NCI-H2227 (cell line): ENCODE measurements around the gene KASH5.
"Not testable (repeated sequence)": the region's sequence is repeated elsewhere in the genome, so short reads cannot be mapped to it uniquely, and the experiment has no call there.

Source experiments
- DNase-seq: peaks from one replicate; lab custom pipeline; 2025; ENCODE audit not compliant: unreplicated experiment; lab: John Stamatoyannopoulos, UW

The KASH5 gene

DNA sequence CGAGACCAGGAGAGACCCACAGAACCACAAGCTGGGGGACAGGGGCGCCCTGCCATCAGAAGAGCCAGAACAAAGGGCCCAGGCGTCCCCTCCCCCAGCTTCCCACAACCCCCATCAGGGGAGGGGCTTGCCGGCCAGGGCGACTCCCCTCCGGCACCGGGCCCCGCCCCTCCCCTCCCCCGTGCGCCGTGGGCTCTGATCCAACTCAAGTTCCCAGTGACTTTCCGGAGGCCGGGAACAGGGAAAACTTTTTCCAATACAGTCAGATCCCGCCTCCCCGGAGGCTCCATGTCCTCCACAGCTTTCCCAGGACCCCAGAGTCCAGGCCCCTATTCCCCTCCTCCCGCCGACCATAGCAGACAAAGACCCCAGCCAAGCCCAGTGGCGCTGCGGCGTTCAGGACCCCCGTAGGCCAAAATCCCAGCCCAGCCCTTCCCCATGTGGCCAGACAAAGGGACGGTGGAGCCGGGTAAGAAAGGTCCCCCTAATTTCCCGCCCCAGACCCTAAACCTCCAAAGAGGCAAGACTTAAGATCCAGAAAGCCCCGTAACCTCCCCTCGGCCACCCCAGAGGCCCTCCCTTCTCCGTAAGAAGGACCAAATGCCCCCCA lies 26.5 kb upstream of the KASH5 start:
- peak; percentile 24 for DNase-seq

DNA sequence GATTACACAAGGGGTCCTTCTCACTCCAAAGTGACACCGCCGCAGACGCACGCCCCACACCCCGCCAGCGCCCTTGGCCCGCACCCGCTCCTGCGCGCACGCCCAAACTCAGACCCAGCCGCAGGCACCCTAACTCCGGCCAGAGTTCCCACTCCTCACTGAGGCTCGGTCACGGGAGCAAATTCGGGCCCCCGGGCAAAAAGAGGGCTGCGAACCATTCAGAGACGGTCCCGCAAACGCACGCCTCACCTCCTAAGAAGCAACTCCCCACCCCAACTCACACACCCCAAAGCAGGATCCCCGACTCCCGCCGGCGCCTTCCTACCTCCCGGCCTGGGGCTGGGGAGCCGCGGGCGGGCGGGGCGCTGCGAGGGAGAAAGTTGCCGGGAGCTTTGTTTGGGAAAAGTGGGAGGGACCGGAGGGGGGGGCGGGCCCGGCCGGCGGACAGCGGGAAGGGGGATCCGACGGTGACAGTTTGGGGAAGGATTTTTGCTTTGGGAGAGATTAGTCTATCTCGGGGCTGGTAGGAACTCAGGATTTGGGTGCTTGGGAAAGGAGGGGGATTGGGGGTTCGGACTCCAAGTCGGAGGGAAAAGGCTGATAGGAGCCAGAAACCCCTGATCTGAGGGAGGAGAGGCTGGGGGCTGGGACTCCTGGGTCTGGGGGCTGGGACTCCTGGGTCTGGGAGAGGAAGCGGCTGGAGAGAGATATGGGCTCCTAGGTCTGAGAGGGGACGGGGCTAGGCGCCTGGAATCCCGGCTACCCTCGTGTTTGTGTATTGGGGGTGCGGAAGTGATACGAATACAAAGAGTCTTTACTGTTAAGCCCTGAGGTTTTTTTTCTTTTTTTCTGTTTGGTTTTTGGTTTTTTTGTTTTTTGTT lies 25.8 kb upstream of the KASH5 start, which contains the start of gene TEAD2:
TSS of gene TEAD2 (minus strand) at position 369 of the 881 bp plus-strand sequence. CDS start 2,341 bp downstream, outside the sequence.
- DNase-seq: peak; percentile 17

DNA sequence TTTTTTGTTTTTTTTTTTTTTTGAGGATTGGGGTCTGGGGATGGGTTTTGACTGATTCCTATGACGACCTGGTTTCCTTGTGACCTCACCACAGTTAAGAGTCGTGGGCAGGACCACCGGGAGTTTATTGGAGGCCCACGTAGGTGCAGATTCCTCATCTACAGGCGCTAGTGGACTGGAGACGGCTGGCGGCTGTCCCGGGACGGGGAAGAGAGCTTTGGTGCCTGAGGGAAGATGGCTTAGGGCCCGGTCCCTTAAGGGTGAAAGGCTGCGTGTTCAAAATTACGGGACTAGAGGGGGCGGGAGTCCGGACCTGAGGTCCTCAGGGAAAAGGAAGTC lies 25.2 kb upstream of the KASH5 start:
- no peak for DNase-seq

DNA sequence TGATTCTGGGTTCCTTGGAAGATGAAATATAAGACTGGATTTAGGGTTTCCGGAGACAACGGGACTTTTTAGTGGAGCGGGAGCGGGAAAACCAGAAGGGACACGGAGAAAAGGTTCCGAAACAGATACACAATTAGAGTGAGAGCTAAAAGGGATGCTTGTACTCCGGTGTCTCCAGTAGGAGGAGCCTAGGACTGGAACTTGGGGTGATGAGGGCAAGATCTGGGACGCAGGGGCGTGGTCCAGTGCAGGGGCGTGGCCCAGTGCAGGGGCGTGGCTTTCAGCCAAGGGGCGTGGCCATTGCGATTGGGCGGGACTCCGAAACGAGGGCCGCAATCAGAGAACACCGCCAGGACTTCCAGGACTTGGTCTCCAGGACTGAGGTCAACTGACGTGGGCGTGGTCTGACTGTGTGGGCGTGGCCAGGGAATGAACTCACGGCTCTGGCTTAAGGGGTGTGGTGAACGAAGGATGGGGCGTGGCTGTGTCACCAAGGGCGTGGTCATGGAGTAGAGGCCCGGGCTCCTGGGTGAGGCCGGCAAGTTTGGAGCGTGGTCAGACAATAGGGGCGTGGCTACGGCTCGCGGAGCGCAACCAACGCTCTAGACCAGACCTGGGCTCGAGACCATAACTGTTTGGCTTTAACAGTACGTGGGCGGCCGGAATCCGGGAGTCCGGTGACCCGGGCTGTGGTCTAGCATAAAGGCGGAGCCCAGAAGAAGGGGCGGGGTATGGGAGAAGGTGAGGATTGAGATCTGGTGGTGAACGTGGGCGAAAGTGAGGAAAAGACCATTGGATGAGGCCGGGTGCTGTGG lies 24.6 kb upstream of the KASH5 start, which contains the start of gene DKKL1:
TSS of gene DKKL1 (plus strand) at position 610 of the 815 bp plus-strand sequence. CDS start at position 732, 122 bp downstream.
- DNase-seq: peak; percentile 91

DNA sequence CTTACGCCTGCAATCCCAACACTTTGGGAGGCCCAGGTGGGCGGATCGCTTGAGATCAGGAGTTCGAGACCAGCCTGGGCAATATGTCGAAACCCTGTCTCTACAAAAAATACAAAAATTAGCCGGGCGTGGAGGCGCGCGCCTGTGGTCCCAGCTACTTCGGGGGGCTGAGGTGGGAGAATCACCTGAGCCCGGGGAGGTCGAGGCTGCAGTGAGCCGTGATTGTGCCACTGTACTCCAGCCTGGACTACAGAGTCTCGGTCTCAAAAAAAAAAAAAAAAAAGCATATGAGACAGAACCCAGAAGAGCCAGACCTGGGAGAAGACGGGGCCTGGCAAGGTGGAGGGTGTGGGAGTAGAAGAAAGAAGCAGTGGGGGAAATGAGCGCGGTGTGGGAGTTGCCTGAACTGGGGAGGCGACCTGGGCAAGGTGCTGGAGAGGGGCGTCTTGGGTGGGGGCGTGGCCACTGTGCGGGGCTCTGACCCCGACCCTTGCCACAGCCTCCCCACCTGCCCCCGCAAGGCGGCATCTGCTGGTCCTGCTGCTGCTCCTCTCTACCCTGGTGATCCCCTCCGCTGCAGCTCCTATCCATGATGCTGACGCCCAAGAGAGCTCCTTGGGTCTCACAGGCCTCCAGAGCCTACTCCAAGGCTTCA lies 23.8 kb upstream of the KASH5 start:
- no peak for DNase-seq

DNA sequence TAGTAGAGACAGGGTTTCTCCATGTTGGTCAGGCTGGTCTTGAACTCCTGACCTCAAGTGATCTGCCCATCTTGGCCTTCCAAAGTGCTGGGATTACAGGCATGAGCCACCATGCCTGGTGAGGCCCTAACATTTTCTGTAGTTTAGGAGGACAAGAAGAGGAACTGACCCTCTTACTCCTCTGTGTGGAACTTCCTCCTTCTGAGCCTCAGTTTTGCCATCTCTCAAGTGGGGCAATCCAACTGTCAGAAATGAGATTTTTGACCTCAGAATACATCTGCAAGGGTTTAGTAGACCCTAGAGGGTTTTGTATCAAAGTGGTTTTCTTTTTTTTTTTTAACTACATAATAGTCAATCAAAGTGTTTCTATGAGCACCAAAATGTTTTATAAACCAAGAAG lies 21.9 kb upstream of the KASH5 start:
- no peak for DNase-seq

DNA sequence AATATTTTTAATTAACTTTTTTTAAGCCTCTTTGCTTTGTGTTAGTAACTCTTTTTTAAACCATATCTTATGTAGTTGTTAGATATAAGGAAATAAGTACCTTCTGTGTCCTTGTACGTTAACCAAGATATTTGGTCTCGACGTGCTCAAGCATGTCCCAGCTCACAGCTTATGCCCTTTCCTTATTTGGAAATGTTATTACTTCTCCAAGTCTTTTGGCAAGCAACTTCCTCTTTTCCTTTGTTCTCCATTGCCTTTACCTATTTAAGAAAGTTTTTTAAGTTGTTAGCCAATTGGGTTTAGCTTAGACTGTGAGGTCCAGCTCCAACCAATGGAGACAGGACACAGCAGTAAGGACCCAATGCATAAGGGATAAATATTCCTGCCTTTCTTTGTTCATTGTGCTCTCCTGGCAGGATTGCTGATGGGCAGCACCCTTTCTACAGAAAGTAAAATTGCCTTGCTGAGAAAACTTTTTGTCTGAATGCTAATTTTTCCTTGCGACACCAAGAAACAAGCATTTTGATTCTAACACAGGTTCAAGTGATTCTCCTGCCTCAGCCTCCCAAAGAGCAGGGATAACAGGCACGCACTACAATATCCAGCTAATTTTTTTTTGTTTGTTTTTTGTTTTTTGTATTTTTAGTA lies 19.2 kb upstream of the KASH5 start:
- no peak for DNase-seq

DNA sequence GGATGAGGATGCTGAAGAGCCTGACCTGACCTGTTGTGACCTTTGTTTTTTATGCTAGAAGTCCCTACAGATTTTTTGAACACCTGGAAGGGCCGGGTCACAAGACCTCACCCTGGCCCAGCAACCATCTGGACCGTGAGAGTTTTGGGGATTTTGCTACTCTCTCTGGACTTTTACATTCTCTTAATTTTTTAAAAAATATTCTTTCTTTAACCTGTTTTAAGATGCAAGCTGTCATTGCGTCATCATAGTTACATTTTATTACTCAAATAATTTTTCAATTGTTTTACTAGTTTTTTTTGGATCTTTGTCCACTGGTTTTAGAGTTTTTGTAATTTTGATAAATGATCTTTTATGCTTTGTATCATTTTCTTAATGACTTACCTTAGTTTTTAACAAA lies 16.9 kb upstream of the KASH5 start:
- no peak for DNase-seq

DNA sequence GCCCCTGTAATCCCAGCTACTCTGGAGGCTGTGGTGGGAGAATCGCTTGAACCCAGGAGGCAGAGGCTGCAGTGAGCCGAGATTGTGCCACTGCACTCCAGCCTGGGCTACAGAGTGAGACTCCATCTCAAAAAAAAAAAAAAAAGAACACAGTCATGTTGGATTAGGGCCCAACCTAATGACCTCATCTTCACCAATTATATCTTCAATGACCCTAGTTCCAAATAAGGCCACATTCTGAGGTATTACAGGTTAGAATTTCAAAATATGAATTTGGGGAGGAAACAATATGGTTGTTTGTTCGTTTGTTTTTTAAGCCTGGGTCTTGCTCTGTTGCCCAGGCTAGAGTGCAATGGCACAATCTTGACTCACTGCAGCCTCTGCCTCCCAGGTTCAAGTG lies 14.9 kb upstream of the KASH5 start:
- not testable (repeated sequence) for DNase-seq

DNA sequence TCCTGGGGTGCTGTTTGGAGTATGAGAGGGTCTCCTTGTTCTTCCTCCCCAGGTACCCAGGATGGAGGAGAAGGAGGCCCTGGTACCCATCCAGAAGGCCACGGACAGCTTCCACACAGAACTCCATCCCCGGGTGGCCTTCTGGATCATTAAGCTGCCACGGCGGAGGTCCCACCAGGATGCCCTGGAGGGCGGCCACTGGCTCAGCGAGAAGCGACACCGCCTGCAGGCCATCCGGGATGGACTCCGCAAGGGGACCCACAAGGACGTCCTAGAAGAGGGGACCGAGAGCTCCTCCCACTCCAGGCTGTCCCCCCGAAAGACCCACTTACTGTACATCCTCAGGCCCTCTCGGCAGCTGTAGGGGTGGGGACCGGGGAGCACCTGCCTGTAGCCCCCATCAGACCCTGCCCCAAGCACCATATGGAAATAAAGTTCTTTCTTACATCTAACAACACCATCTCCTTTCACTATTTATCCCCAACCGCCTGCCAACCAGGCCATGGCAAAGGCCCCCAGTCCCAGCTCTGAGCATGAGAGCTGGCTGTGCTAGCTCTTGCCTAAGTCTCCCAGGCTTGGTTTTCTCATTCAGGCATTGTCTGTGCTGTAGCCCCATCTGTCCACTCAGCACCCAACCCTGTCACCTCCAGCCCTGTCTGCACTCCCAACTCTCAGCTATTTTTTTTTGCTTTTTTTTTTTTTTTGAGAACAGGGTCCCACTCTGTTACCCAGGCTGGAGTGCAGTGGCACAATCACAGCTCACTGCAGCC lies 13.2 kb upstream of the KASH5 start:
- no peak for DNase-seq

DNA sequence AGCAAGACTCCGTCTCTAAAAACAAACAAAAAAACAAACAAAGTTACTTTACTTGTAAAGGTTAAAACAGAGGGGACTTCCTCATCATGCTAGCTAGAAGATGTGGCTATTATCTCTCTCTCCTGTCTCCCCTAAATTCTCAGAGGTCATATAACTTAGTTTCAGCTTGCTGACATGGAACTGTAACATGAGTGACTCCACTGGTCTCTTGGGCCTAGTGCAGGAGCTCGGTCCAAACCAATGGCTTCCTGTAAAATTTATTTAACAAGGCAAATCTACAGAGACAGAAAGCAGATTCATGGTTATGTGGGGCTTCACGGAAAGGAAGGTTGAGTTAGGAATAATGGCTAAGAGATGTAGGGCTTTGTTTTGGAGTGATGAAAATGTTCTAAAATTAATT lies 9.5 kb upstream of the KASH5 start:
- no peak for DNase-seq

DNA sequence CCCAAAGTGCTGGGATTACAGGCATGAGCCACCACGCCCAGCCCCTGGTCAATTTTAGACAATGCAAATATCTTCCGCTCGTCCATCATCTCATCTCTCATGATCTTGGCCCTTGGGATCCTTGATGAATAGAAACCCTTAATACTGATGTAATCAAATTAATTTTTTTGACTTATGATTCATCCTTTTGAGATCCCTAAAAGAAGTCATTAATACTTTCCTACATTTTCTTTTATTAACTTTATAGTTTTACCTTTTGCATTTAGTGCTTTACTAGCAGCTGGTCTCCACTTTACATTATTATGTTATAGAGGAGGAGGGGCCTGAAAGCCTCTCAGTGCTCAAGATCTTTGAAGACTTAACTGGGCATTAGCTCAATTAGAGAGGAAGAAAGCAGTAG lies 7.7 kb upstream of the KASH5 start:
- no peak for DNase-seq

DNA sequence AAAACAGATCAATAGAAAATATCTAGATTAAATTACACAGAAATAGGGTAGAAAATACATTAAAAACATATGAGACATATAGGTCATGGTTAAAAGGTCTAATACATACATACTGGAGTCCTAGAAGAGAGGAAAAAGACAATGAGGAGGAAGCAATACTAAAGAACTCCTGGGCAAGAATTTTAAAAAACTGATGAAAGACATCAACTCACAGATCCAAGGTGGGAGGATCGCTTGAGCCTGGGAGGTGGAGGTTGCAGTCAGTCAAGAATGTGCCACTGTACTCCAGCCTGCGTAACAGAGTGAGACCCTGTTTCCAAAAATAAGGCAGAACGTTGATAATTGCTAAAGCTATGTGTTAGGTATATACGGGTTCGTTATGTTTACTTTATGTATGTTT lies 5.4 kb upstream of the KASH5 start:
- no peak for DNase-seq

DNA sequence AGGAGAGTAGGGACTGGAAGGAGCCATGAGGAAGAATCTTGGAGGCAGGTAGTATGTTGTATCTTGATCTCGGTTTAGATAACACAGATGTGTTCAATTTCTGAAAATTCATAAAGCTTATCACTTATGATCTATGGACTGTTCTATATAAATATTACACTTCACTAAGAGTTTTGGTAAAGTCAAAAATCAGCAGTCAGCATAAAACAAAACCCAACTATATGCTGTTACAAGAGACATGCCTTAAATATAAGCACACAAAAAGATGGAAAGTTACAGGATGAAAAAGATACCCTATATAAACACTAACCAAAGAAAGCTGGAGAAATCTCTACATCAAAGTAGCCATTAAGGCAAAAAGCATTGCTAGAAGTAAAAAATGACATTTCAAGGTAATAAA lies 4.5 kb upstream of the KASH5 start:
- no peak for DNase-seq

DNA sequence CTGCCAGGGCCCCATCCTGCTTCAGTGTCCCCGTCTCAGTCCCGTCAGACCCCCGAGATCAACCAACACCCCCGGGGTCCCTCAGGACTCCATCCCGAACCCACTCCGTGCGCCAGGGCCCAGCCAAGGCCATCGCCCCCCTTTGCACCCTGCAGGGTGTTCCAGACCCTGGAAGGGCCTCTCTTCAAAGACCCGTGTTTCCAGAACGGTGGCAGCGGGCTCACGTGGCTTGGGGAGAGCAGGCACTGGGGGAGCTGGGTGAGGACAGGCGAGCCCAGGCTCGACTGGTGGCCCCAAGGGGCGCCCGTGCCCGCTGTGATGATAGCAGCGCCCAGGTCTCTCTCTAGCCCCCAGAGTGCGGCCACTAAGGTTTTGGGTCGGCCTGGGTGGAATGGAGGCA lies 1.4 kb downstream of the KASH5 start:
- no peak for DNase-seq

DNA sequence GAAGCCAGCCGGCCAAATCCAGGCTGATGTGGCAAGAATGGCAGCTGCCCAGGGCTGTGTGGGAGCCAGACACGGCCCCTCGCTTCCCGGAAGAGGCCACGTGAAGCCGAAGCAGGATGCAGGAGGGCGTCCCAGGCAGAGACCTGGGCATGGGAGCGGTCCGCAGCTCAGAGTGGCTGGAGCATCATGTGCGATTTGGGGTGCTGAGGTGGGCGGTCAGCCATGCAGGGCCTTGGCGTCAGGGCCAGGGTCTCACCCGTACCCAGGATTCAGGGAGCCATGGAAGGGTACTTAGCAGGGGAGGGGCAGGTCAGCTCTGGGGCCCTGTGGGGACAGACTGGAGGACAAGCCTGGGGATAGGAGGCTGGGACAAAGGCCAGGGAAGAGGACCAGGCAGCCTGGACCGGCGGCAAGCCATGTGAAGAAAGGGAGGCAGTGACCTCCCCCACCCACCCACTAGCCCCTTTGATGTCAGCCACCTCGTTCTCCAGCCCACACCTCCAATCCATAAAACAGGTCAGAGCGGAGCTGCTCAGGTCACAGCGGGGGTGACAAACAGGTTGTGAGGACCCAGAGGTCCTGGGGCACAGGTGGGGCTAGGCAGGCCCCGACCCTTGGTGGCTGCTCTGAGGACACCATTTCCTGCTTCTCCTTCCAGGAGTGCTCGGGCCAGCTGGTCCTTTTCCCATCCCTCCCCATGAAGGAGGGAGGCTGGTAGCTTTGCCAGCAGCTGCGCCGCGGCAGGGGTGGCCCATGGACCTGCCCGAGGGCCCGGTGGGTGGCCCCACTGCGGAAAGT lies 2.3 kb downstream of the KASH5 start:
- DNase-seq: no peak

DNA sequence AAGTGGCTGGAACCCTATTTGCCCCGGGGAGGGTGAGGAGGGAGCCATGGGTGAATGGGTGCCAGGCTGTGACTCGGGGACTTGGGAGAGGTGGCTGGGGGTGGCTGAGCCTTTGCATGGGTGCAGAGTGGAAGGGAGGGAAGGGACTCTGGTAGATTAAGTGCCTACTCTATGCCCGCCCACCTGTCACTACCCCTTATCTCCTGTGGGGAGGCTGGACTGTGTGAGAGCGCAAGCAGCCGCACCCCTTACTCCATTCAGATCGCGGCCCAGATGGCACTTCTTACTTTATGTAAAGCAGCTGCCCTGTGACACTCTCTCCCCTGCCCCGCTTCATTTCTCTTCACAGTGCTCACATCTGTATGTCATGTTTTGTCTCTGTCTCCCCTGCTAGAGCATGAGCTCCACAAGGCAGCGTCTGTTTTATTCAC lies 2.9 kb downstream of the KASH5 start:
- no peak for DNase-seq

DNA sequence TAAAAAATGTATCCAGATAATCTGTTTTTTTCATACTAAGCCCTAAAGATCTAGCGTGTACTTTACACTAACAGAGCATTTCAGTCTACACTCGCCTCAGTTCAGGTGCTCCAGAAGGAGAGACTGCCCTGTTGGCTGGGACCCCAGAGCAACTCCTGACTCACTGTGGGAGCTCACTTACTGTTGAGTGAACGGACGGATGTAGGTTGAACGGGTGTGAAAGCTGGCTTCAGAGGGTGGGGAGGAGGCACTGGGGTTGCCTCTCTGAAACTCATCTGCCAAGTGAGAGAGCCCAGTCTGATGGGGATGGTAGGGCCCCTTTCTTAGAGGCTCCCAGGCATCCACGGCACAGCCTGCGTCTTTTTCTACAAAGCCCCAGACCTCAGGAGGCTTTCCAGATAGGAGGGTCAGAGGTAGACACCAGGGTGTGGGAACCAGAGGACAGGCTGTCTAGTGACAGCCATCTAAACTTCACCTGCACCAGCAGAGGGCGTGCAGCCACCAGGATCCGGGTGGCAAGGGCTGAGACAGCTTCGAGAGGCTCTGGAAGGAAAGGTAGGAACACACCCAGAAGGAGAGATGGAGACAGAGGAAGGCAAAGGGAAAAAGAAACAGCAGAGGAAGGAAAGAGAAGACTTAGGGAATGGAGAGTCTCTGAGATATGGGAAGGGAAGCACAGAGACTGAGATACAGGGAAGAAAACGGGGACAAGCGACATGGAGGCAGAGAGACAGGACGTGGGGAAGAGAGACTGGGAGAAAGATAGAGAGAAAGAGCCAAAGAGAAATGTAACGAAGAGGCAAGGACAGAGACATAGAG lies 3.7 kb downstream of the KASH5 start:
- peak; percentile 78 for DNase-seq
